K562 (cell line): ENCODE results near the gene TMEM192. TPM values are rescaled to one million over a fixed set of nuclear protein-coding genes. Genes with fewer than 3 reads are reported as not detected.

Experiments
- ATAC-seq: fragments of 200-7000 bp; cut with Tn5 transposase; 3 replicates; pipeline ENCODE4 v1.9.1; 2020; ENCODE audit warnings: moderate library complexity
- BruUV-seq: library from RNA; stranded (reverse); fragments of 400-500 nt; replicated peaks from 2 replicates; lab custom pipeline; 2021; lab: Mats Ljungman, UMichigan
- CTCF ChIA-PET: fragments of 300-600 bp; formaldehyde crosslinking; extraction: SDS; loops from one replicate; lab custom pipeline; 2021; ENCODE audit warnings: low intra/inter-chr PET ratio; lab: Yijun Ruan, JAX
- POLR2A ChIA-PET: fragments of 300-600, 350-650 bp; sonication (Branson Sonifier 250); formaldehyde crosslinking; extraction: SDS; loops from one replicate; lab custom pipeline; 2021; ENCODE audit warnings: antibody characterized with exemption, inconsistent platforms; lab: Yijun Ruan, JAX
- DNase-seq, 4 experiments: peaks; one replicate each; pipeline versions ENCODE4 v3.0.0 to v3.0.0-alpha.2; 2011 to 2018; ENCODE audit warnings: low spot score in 3 of 4, mixed read lengths in 3 of 4; ENCODE audit errors: extremely low read depth in 1 of 4
- FAIRE-seq: peaks from 2 replicates; lab custom pipeline; 2011; peaks lifted over from hg19 to GRCh38; lab: Jason Lieb, UNC
- H2AFZ ChIP-seq: 2 replicates; pipeline ENCODE4 v1.6.0; 2011; ENCODE audit warnings: low read depth, low read length, control low read depth, inconsistent platforms
- H3K27ac ChIP-seq: fragments of 200-600 bp; 3 replicates; pipeline ENCODE4 v1.8.0; 2011; ENCODE audit warnings: low read depth, mild to moderate bottlenecking, control low read depth, inconsistent platforms, low read length, moderate library complexity, mixed read lengths; ENCODE audit errors: extremely low read depth
- H3K27me3 ChIP-seq, 2 experiments: fragments of 300-600 bp in 1 of 2; 2 replicates in 1 of 2; 3 replicates in 1 of 2; pipeline versions ENCODE4 v1.6.0 to v1.8.0; 2011; ENCODE audit warnings: inconsistent platforms in 2 of 2, low read length in 2 of 2, mild to moderate bottlenecking in 1 of 2, mixed read lengths in 1 of 2, moderate library complexity in 1 of 2; ENCODE audit not compliant: control insufficient read depth in 2 of 2, insufficient read depth in 2 of 2
- H3K36me3 ChIP-seq: fragments of 300-600 bp; 3 replicates; pipeline ENCODE4 v1.8.0; 2011; ENCODE audit warnings: mild to moderate bottlenecking, low read length, inconsistent platforms; ENCODE audit not compliant: control insufficient read depth, insufficient read depth
- H3K4me1 ChIP-seq, 2 experiments: fragments of 200-600 bp in 1 of 2; replicated peaks in 1 of 2; 2 replicates in 1 of 2; 3 replicates in 1 of 2; pipeline versions ENCODE4 v1.5.1 to v1.8.0; 2011; ENCODE audit warnings: inconsistent platforms in 2 of 2, low read length in 2 of 2, mild to moderate bottlenecking in 1 of 2, mixed read lengths in 1 of 2, moderate library complexity in 1 of 2; ENCODE audit not compliant: control insufficient read depth in 2 of 2, insufficient read depth in 2 of 2
- H3K4me2 ChIP-seq: 2 replicates; pipeline ENCODE4 v1.6.1; 2011; ENCODE audit warnings: low read length, control low read depth, inconsistent platforms, mixed read lengths; ENCODE audit not compliant: insufficient read depth
- H3K4me3 ChIP-seq: fragments of 200-600 bp; sonication (generic), shearing (Covaris generic); 2 replicates; pipeline ENCODE4 v1.5.1; 2016; ENCODE audit warnings: control low read depth, inconsistent platforms
- H3K79me2 ChIP-seq: fragments of 200-600 bp; 3 replicates; pipeline ENCODE4 v1.8.0; 2011; ENCODE audit warnings: low read length, inconsistent platforms; ENCODE audit not compliant: control insufficient read depth, insufficient read depth
- H3K9ac ChIP-seq, 2 experiments: 2 replicates each; pipeline versions ENCODE4 v1.6.0 to v1.6.1; 2011; ENCODE audit warnings: low read depth in 2 of 2, low read length in 2 of 2, control low read depth in 1 of 2, inconsistent platforms in 1 of 2, mild to moderate bottlenecking in 1 of 2, mixed read lengths in 1 of 2; ENCODE audit not compliant: insufficient read depth in 1 of 2
- H3K9me1 ChIP-seq: one replicate; pipeline ENCODE4 v1.6.0; 2011; ENCODE audit warnings: inconsistent platforms, mild to moderate bottlenecking, low read length, moderate library complexity; ENCODE audit not compliant: control insufficient read depth, insufficient read depth
- H3K9me3 ChIP-seq: replicated peaks from 2 replicates; pipeline ENCODE4 v1.5.1; 2011; ENCODE audit warnings: low read depth, low read length, inconsistent platforms; ENCODE audit not compliant: control insufficient read depth, insufficient read depth
- H4K20me1 ChIP-seq: replicated peaks from 2 replicates; pipeline ENCODE4 v1.6.1; 2011; ENCODE audit warnings: low read length, inconsistent platforms, mixed read lengths; ENCODE audit not compliant: control insufficient read depth, insufficient read depth
- DDX20 ChIP-seq: fragments of 450-650 bp; IDR thresholded peaks from 2 replicates; pipeline ENCODE4 v1.6.1; 2016; ENCODE audit warnings: missing genetic modification characterization, low read depth, mild to moderate bottlenecking, missing compliant biosample characterization, moderate library complexity
- DLX4 ChIP-seq: fragments of 250-450 bp; sonication (Bioruptor Pico); IDR thresholded peaks from 2 replicates; pipeline ENCODE4 v1.6.1; 2021; ENCODE audit warnings: mild to moderate bottlenecking
- GTF2B ChIP-seq: IDR thresholded peaks from 2 replicates; pipeline ENCODE4 v1.6.1; 2011; ENCODE audit not compliant: insufficient read length; ENCODE audit errors: extremely low read depth
- ZBTB11 ChIP-seq, 3 experiments: fragments of 200-800 bp in 1 of 3; fragments of 250-450 bp in 1 of 3; fragments of 450-650 bp in 1 of 3; sonication (Bioruptor Pico) in 1 of 3; sonication (Bioruptor generic) in 1 of 3; formaldehyde crosslinking in 1 of 3; IDR thresholded peaks; 2 replicates each; pipeline versions ENCODE4 v1.6.1 to v1.8.0; 2016 to 2022; ENCODE audit warnings: mild to moderate bottlenecking in 2 of 3, missing genetic modification characterization in 2 of 3, missing compliant biosample characterization in 1 of 3, moderate library complexity in 1 of 3
- WGBS: fragments of 100-300 bp; shearing (Covaris generic); methylation state at CpG from one replicate; pipeline ENCODE4 v1.1.6; 2016; ENCODE audit warnings: low coverage, mixed read lengths; ENCODE audit not compliant: insufficient coverage; ENCODE audit errors: missing lambda C conversion rate; 5-methylcytosine and 5-hydroxymethylcytosine counted together
- in situ Hi-C: fragments of 300-500 bp; cut with MboI; formaldehyde crosslinking; loops from 4 replicates; pipeline ENCODE4 v1.15.0; 2018; ENCODE audit warnings: inconsistent platforms, mixed read lengths
- intact Hi-C: fragments of 100-400 bp; cut with micrococcal nuclease; formaldehyde crosslinking; loops from 2 replicates; pipeline ENCODE4 v1.14.2; 2022
- polyA plus RNA-seq, 8 experiments: library from polyadenylated mRNA; depleted of rRNA in 4 of 8; stranded (reverse) in 5 of 8; unstranded in 3 of 8; fragments of >200 nt; fragmentation: Nextera tagmentation in 2 of 8; fragmentation: Illumina TruSeq in 1 of 8; extraction: Ambion mirVana in 2 of 8; extraction: Trizol in 1 of 8; gene quantifications; 2 replicates each; pipeline versions ENCODE4 v1.2.1 to v1.2.3, GENCODE V29; 2011 to 2014; ENCODE audit warnings: inconsistent platforms in 1 of 8, missing spikeins in 1 of 8
- total RNA-seq, 7 experiments: library from RNA; depleted of rRNA in 6 of 7; stranded (reverse); fragments of >200 nt in 6 of 7; fragmentation: Illumina TruSeq in 2 of 7; extraction: Trizol in 2 of 7; gene quantifications; 2 replicates each; pipeline versions ENCODE4 v1.2.1 to v1.2.3, GENCODE V29; 2011 to 2021; ENCODE audit warnings: low replicate concordance in 1 of 7

Gene TMEM192
- total and polyA plus RNA-seq, 9 of the 15 experiments (the other 6 are each of a cell fraction or from before 2014, with no cell fraction given): 4.4 to 28.5 (median 13.3) TPM

GRCh38 chr4:165150545-165150944, 37.9 kb upstream of the TMEM192 start:
- Histone ChIP-seq H3K9ac (no peak overlapping the region), H3K27ac (no peak overlapping the region), H3K27me3 (peaks cover 0 to 13% of the 10 kb centered on the region in 2 experiments; a peak in 2 of 5 replicates), H3K9me3 (no peaks in the 10 kb centered on the region), H3K79me2 (no peaks in the 10 kb centered on the region), H3K4me2 (no peak overlapping the region), H3K4me1 (no peaks in the 10 kb centered on the region; a peak in 1 of 5 replicates), H4K20me1 (no peaks in the 10 kb centered on the region), H3K4me3 (no peak overlapping the region), H3K36me3 (no peaks in the 10 kb centered on the region), H2AFZ (no peak overlapping the region), H3K9me1 (no peaks in the 10 kb centered on the region)
- BruUV-seq: no TSS peak
- ATAC-seq (no peak), FAIRE-seq (no peak), DNase-seq (no peak)
- TF ChIP-seq ZBTB11 (CRISPR knock-in tag; IDR thresholded peaks at IDR 0.05) (no peak), DDX20 (tag) (no peak), DLX4 (CRISPR knock-in tag) (no peak), GTF2B (no peak)
- ChIA-PET CTCF (no interaction called here), POLR2A (no interaction called here)
- intact Hi-C loops: no loop called here
- in situ Hi-C loops: no loop called here
- WGBS: 2% methylated on average over 3 of the region's 3 CpGs
